B cell (primary cell): Measurements from ENCODE around the gene PPP2R5E. TPM values are rescaled to one million over a fixed set of nuclear protein-coding genes. Genes with fewer than 3 reads are reported as not detected.

Experiments used
- ATAC-seq: fragments of 200-7000 bp; cut with Tn5 transposase; one replicate; pipeline ENCODE4 v1.10.0; 2021; ENCODE audit warnings: low read depth, mild to moderate bottlenecking, moderate number of reproducible peaks, moderate library complexity
- CTCF ChIA-PET: fragments of 350-600 bp; sonication (Branson Sonifier 250); formaldehyde crosslinking; loops from one replicate; lab custom pipeline; 2021; ENCODE audit warnings: antibody characterized with exemption, inconsistent platforms; lab: Charles Lee
- POLR2A ChIA-PET: fragments of 350-600 bp; sonication (Branson Sonifier 250); formaldehyde crosslinking; loops from one replicate; lab custom pipeline; 2021; ENCODE audit warnings: antibody characterized with exemption; lab: Charles Lee
- DNase-seq: peaks from one replicate; pipeline ENCODE4 v3.0.0; 2013
- H2AFZ ChIP-seq: 2 replicates; pipeline ENCODE4 v1.6.1; 2012; ENCODE audit warnings: mild to moderate bottlenecking, low read depth, low read length; ENCODE audit not compliant: insufficient read depth, poor library complexity, severe bottlenecking
- H3K27ac ChIP-seq, 2 donors: 1 replicate in 1 of 2; 2 replicates in 1 of 2; pipeline ENCODE4 v1.5.1; 2012 to 2013; ENCODE audit warnings: low read length in 2 of 2, mild to moderate bottlenecking in 2 of 2, moderate library complexity in 1 of 2
- H3K27me3 ChIP-seq, 4 experiments: fragments of 200-600 bp in 1 of 4; sonication (generic) in 1 of 4; replicated peaks in 1 of 4; 1 replicate in 2 of 4; 2 replicates in 2 of 4; pipeline versions ENCODE4 v1.6.1 to v1.7.0; 2013 to 2016; ENCODE audit warnings: low read length in 3 of 4, mild to moderate bottlenecking in 2 of 4, mixed read lengths in 1 of 4, moderate library complexity in 1 of 4; ENCODE audit not compliant: insufficient read depth in 4 of 4, control insufficient read depth in 3 of 4; ENCODE audit errors: control extremely low read depth in 1 of 4
- H3K36me3 ChIP-seq, 2 experiments: replicated peaks in 1 of 2; 1 replicate in 1 of 2; 2 replicates in 1 of 2; pipeline versions ENCODE4 v1.6.1 to v1.7.1; 2013; ENCODE audit warnings: low read length in 1 of 2; ENCODE audit not compliant: insufficient read depth in 2 of 2, control insufficient read depth in 1 of 2; ENCODE audit errors: control extremely low read depth in 1 of 2, extremely low read depth in 1 of 2
- H3K4me1 ChIP-seq, 2 donors: fragments of 200-600 bp in 1 of 2; sonication (generic) in 1 of 2; 1 replicate in 1 of 2; 2 replicates in 1 of 2; pipeline versions ENCODE4 v1.5.1 to v1.6.1; 2013 to 2017; ENCODE audit warnings: low read length in 2 of 2; ENCODE audit not compliant: control insufficient read depth in 2 of 2, insufficient read depth in 2 of 2
- H3K4me2 ChIP-seq: replicated peaks from 2 replicates; pipeline ENCODE3; 2012; ENCODE audit warnings: mild to moderate bottlenecking, low read depth, low read length; ENCODE audit not compliant: poor library complexity, severe bottlenecking
- H3K4me3 ChIP-seq, 5 experiments: fragments of 200-600 bp in 1 of 5; sonication (generic) in 1 of 5; 1 replicate in 3 of 5; 2 replicates in 2 of 5; pipeline versions ENCODE4 v1.5.1 to v1.7.0; 2011 to 2016; ENCODE audit warnings: low read length in 4 of 5, mild to moderate bottlenecking in 4 of 5, low read depth in 2 of 5, control low read depth in 1 of 5, moderate library complexity in 1 of 5; ENCODE audit not compliant: insufficient read depth in 1 of 5; ENCODE audit errors: control extremely low read depth in 1 of 5, extremely low read depth in 1 of 5
- H3K79me2 ChIP-seq: fragments of 200-600 bp; sonication (generic); one replicate; pipeline ENCODE4 v1.6.0; 2016; ENCODE audit warnings: low read length; ENCODE audit not compliant: control insufficient read depth, insufficient read depth
- H3K9ac ChIP-seq: fragments of 200-600 bp; sonication (generic); 2 replicates; pipeline ENCODE4 v1.6.1; 2017; ENCODE audit warnings: mild to moderate bottlenecking, low read length, moderate library complexity
- H3K9me3 ChIP-seq, 3 donors: one replicate each; pipeline versions ENCODE4 v1.6.1 to v1.7.1; 2013; ENCODE audit warnings: low read length in 2 of 3; ENCODE audit not compliant: control insufficient read depth in 2 of 3, insufficient read depth in 1 of 3; ENCODE audit errors: control extremely low read depth in 1 of 3
- H4K20me1 ChIP-seq: 2 replicates; pipeline ENCODE4 v1.6.0; 2012; ENCODE audit warnings: mild to moderate bottlenecking, low read length; ENCODE audit not compliant: insufficient read depth, control insufficient read depth, poor library complexity, severe bottlenecking
- H3K27ac Mint-ChIP-seq: one replicate; pipeline ENCODE4 v1.8.0; 2021; ENCODE audit warnings: mixed read lengths
- H3K27me3 Mint-ChIP-seq: one replicate; pipeline ENCODE4 v1.8.0; 2021; ENCODE audit warnings: mixed read lengths
- H3K4me1 Mint-ChIP-seq: one replicate; pipeline ENCODE4 v1.8.0; 2021; ENCODE audit warnings: mixed read lengths
- H3K4me3 Mint-ChIP-seq: one replicate; pipeline ENCODE4 v1.8.0; 2021; ENCODE audit warnings: mixed read lengths
- H3K9me3 Mint-ChIP-seq: one replicate; pipeline ENCODE4 v1.8.0; 2022; ENCODE audit warnings: mixed read lengths; ENCODE audit not compliant: insufficient read depth
- EZH2 ChIP-seq: IDR thresholded peaks from 2 replicates; pipeline ENCODE4 v1.6.1; 2012; ENCODE audit warnings: borderline replicate concordance, low read depth, mild to moderate bottlenecking, moderate library complexity, low read length; ENCODE audit not compliant: insufficient read depth, poor library complexity, severe bottlenecking
- WGBS: methylation state at CpG from one replicate; pipeline ENCODE4 v1.1.5; 2013; ENCODE audit warnings: missing lambda C conversion rate; ENCODE audit not compliant: insufficient coverage; 5-methylcytosine and 5-hydroxymethylcytosine counted together
- intact Hi-C: fragments of 100-400 bp; cut with micrococcal nuclease; formaldehyde crosslinking; loops from one replicate; pipeline ENCODE4 v1.10.0; 2022
- polyA plus RNA-seq: library from polyadenylated mRNA; depleted of rRNA; stranded (reverse); fragments of >200 nt; gene quantifications from 2 replicates; pipeline ENCODE4 v1.2.3, GENCODE V29; 2012
- total RNA-seq, 2 donors: library from RNA; stranded (reverse); fragments of 120-200 nt in 1 of 2; gene quantifications; 1 replicate in 1 of 2; 2 replicates in 1 of 2; pipeline versions ENCODE4 v1.2.3 to v1.2.4, GENCODE V29; 2013 to 2022
- TF ChIP-seq, protein P1 (sequence below): fragments of 200-600 bp; IDR thresholded peaks from one replicate; pipeline ENCODE4 v1.8.0; 2022; ENCODE audit warnings: antibody characterized with exemption, mild to moderate bottlenecking

The PPP2R5E gene
- total and polyA plus RNA-seq, 2 donors (not counting 1 experiment from before 2014, with no cell fraction given), result 6.3 to 40.6 TPM

DNA sequence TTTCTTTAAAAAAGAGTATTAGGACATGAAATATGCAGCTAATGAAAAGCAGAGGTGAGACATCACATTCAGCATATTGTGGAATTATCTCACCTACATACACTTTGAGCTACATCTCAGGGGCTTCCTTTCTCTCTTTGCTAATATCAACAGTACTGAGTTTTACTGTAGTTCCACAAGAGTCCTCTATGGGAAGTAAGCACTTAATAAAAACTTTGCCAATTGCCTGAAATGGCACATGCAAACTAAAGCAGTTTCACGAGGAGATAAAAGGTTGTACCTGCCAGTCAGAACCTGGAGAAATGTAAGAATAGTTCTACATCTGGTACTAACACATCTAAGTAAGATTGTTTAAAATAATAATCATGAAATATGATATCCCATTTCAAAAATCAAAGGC lies 150.9 kb downstream of the PPP2R5E start:
- H4K20me1 ChIP-seq, result no peaks in the 10 kb centered on the region
- no peak overlapping the region for H3K4me3 Mint-ChIP-seq
- H3K27ac ChIP-seq, result no peak overlapping the region
- TF ChIP-seq, protein P1, sequence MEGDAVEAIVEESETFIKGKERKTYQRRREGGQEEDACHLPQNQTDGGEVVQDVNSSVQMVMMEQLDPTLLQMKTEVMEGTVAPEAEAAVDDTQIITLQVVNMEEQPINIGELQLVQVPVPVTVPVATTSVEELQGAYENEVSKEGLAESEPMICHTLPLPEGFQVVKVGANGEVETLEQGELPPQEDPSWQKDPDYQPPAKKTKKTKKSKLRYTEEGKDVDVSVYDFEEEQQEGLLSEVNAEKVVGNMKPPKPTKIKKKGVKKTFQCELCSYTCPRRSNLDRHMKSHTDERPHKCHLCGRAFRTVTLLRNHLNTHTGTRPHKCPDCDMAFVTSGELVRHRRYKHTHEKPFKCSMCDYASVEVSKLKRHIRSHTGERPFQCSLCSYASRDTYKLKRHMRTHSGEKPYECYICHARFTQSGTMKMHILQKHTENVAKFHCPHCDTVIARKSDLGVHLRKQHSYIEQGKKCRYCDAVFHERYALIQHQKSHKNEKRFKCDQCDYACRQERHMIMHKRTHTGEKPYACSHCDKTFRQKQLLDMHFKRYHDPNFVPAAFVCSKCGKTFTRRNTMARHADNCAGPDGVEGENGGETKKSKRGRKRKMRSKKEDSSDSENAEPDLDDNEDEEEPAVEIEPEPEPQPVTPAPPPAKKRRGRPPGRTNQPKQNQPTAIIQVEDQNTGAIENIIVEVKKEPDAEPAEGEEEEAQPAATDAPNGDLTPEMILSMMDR, result no peak
- TF ChIP-seq EZH2, result no peak
- H3K4me3 ChIP-seq, result no peak overlapping the region
- H3K9me3 Mint-ChIP-seq, result no peaks in the 10 kb centered on the region
- H3K4me2 ChIP-seq, result no peak overlapping the region
- DNase-seq (no peak), ATAC-seq (no peak)
- no peak overlapping the region for H3K27ac Mint-ChIP-seq
- WGBS, result no CpG with 5 or more reads among the region's 1 CpG
- intact Hi-C loops, result loop anchor here (5.0 kb wide), 1 partner anchor 910 kb away; no protein-coding TSS in a partner anchor
- no peak overlapping the region for H3K9ac ChIP-seq
- peaks cover 9 to 52% of the 10 kb centered on the region in 2 experiments for H3K36me3 ChIP-seq
- no peaks in the 10 kb centered on the region for H3K4me1 ChIP-seq
- POLR2A ChIA-PET, result no interaction called here
- H3K9me3 ChIP-seq, result no peaks in the 10 kb centered on the region
- H3K27me3 Mint-ChIP-seq, result no peaks in the 10 kb centered on the region
- no peaks in the 10 kb centered on the region for H3K79me2 ChIP-seq
- no peak overlapping the region for H2AFZ ChIP-seq
- no peaks in the 10 kb centered on the region for H3K4me1 Mint-ChIP-seq
- no peaks in the 10 kb centered on the region for H3K27me3 ChIP-seq
- CTCF ChIA-PET, result no interaction called here

DNA sequence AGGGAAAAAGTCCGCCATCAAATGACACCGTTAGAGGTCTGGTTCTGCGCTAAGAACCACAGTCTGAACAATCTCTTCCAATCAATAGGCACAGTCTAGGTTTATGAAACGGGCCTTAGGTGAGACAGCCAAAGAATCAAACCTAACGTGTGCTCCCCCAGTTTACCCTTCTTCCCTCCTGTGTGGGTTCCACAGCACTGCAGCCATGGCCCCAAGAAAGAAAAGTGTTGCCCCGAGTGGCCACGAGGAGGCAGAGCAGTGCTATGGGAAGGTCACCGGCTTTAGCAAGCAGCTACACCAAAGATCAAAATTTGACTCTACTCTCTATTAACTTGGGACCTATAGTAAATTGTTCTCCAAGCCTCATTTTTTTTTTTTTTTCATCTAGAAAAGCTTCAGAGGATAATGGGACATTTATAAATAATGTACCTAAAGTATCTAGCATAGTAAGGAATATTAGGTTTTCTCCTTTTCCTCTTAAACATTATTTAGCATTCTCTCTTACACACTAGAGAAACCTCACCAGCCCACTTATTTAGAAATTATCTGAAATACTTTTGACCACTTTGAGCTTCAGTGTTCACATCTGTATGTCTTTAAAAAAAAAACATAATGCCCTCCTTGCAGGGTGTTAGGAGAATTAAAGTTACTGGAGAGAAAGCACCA lies 154.3 kb downstream of the PPP2R5E start:
- CTCF ChIA-PET, result interaction anchor here (0.6 to 4.1 kb wide), 13 partner anchors 8 to 915 kb away, joined by 3 to 37 read pairs (median 4); partner anchors contain the start of gene PPP2R5E
- Histone ChIP-seq H3K27ac (no peak overlapping the region), H3K36me3 (peaks cover 2 to 63% of the 10 kb centered on the region in 2 experiments)

More for the DNA sequence above, 154.3 kb downstream of the PPP2R5E start:
- H3K4me3 ChIP-seq, result no peak overlapping the region
- intact Hi-C loops, result no loop called here
- TF ChIP-seq EZH2, result no peak
- TF ChIP-seq, protein P1, result peak; percentile 74
- peaks cover 5% of the 10 kb centered on the region for H3K4me1 Mint-ChIP-seq
- no peaks in the 10 kb centered on the region for H3K27me3 ChIP-seq
- H3K27ac Mint-ChIP-seq, result no peak overlapping the region
- ATAC-seq (peak; percentile 36), DNase-seq (peak; percentile 45)
- 49% methylated on average over 5 of the region's 8 CpGs for WGBS
- H3K27me3 Mint-ChIP-seq, result no peaks in the 10 kb centered on the region
- no peak overlapping the region for H2AFZ ChIP-seq
- no peak overlapping the region for H3K4me3 Mint-ChIP-seq
- POLR2A ChIA-PET, result no interaction called here
- H4K20me1 ChIP-seq, result no peaks in the 10 kb centered on the region
- no peak overlapping the region for H3K4me2 ChIP-seq
- H3K4me1 ChIP-seq, result peaks cover 0 to 1% of the 10 kb centered on the region in 2 donors
- no peaks in the 10 kb centered on the region for H3K9me3 Mint-ChIP-seq
- no peak overlapping the region for H3K9ac ChIP-seq
- H3K79me2 ChIP-seq, result no peaks in the 10 kb centered on the region
- H3K9me3 ChIP-seq, result no peaks in the 10 kb centered on the region
